Germinal center (tissue), 1 donor: ENCODE data around the gene MASP1.

ENCODE experiments used
- DNase-seq: peaks from one replicate; pipeline ENCODE4 v3.0.0; 2012; ENCODE audit warnings: mixed read lengths, low spot score

The MASP1 gene, protein sequence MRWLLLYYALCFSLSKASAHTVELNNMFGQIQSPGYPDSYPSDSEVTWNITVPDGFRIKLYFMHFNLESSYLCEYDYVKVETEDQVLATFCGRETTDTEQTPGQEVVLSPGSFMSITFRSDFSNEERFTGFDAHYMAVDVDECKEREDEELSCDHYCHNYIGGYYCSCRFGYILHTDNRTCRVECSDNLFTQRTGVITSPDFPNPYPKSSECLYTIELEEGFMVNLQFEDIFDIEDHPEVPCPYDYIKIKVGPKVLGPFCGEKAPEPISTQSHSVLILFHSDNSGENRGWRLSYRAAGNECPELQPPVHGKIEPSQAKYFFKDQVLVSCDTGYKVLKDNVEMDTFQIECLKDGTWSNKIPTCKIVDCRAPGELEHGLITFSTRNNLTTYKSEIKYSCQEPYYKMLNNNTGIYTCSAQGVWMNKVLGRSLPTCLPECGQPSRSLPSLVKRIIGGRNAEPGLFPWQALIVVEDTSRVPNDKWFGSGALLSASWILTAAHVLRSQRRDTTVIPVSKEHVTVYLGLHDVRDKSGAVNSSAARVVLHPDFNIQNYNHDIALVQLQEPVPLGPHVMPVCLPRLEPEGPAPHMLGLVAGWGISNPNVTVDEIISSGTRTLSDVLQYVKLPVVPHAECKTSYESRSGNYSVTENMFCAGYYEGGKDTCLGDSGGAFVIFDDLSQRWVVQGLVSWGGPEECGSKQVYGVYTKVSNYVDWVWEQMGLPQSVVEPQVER

DNA sequence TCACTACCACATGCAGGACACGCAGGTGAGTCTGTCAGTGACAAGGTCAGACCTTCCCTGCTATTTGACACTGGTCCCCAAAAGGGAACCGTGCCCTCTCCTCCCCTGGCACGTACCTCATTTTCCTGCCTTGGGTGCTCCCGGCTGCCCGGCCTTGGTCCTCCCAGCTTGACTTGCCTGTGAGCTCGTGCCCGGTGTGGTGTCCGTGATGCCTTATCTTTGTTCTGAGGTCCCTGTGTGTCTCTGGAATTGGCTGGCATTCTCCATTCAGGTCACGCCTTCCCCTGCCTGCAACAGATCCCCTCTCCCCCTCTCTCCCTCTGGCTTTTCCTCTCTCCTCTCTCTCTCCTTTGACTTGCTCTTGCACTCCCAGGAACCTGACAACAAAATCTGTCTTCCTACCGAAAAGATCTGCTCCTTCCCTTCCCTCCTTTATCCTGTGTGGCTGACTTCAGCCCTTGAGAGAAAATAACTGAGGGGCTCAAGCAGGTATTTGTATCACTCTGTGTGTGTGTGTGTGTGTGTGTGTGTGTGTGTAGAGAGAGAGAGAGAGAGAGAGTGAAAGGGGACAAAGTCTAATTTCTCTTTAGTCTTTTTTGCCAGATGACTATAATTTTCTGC, at the start of gene MASP1:
Gene MASP1, minus strand, starts transcription at position 226 of the 621 bp plus-strand sequence. Its CDS starts 105 bp downstream, at position 121.
- DNase-seq: no peak

DNA sequence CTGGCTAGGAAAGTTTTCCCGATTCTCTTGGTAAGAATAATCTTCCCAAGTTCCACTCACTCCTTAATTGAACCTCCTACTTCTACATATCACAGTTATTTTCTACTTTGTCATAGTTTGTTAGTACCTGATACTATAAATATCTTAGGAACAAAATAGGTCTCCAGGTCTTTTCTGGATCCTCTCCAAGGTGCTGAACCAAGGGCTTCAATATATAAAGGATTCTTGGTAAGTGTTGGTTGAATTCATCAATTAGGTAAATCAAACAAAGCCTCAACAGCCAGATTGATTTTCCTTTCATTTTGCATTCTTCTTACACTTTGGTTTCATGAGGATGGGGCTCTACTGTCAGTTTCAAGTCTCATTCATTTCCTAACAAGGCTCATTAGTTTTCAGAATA, 49.0 kb upstream of the MASP1 start:
- DNase-seq: no peak

DNA sequence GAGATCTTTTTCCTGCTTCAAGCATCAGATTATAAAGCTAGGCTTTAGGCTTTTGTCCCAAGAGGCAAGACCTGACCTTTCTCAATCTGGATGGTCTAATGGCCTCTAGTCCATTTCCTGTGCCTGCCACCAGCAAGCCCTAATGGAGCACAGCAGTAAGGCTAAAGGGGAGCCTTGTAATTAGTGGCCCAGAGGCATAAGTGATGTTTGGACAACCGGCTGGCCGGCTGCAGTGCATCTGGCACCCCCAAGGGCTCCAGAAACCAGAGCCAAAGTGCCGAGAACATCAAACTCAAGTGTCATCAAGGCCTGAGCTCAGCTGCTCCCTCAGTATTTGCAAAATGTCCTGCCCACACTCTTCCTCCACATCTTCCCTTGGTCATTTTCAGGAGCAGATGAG, 44.8 kb upstream of the MASP1 start:
- DNase-seq: no peak

DNA sequence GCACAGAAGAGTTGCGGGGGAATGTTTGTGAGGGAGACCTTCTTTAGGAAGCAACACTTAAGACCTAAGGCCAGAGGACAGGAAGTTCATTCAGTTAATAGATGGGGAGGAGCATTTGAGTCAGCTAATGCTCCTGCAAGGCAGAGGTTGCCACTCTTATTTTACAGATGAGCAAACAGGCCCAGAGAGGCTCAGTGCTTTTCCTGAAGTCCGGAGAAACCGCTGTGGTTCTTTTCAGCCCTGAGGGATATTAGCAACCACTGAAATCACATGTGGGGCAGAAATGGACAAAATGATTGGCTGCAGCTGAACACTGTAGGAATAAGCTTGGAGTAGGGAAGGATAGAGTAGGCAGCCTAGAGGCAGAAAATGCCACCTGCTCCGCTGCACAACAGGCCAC, 43.4 kb upstream of the MASP1 start:
- no peak for DNase-seq

DNA sequence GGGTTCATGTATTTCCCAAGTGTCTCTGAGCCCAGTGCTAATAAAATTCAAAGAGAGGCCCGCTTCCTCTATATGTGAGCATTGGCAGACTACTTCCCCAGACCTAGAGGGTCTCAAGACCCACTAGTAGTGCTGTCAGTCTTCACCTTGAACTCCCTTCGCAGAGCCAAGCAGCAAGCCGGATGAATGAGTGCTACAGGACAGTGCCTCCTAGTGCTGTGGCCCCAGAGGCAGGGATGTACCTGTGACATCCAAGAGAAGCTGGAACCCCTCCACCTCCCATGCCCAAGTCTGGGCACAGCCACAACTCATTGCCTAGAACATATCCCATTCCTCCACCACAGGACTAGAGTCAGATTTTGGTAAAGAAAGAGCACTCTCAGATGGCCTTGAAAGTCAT, 37.2 kb upstream of the MASP1 start:
- no peak for DNase-seq

DNA sequence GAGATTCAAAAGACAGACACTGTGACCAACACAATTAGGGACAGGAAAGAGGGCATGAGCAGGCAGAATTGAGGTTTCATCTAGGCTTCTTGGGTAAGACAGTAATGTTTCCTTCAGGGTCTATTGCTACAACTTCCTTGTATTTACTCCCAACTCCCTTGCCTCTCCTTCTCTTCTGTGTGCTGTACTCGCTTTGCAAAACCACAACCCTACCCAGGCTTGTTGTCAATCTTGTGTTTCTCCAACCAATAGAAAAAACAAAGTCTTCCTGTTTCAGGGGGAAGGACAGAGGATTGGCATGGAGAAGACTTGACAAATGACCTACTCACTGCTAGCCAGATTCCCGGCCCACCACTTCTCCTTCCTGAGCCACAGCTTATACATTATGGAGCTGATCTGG, 36.3 kb upstream of the MASP1 start:
- no peak for DNase-seq

DNA sequence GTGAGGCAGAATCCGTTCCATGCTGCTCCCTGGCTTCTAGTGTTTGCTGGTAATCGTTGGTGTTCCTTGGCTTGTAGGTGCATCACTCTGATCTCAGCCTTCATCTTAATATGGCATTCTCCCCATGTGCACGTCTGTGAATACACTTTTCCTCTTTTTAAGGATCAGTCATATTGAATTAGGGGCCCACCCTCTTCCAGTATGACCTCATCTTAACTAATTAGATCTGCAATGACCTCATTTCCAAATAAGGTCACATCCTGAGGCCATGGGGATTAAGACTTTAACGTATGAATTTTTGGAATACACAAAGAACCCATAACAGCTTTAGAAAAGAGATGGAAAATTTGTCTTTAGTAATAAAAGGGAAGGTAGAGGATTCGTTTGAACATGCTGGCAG, 34.1 kb upstream of the MASP1 start:
- no peak for DNase-seq

DNA sequence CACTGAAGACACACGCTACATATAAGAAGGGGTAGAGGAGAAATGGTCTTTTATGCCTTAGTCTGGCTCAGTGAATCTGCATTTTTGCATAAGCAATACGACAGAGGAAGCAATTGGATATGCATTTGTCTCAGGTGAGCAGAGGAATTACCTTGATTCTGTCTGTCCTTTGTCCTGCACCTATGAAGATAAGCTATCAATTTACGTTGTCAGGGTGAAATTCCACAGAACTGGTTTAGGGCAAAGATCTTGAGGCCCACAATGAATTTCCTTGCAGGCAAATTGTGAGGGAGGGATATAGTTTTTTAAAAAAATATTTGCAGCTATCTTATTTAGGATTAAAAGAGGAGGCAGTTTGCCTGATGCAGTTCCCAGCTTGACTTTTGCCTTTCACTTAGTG, 31.6 kb upstream of the MASP1 start:
- DNase-seq: no peak

DNA sequence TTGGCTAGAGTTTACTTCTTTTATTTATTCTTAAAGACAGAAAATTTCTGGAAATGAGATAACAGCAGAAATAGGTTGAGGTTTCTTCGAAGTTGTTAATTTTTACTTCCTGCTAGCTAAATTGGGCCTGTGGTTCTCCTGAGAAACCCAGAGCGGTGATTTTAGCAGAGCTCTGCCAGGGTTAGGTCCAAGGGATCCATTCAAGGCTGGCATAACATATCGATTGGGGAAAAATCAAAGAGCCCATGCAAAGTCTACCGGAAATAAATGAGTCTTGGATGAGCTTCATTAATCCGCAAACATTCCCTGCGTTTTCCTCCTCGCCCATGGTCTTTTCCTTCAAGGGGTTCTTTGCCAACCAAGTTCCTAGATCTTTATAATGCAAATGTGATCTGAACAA, 30.8 kb upstream of the MASP1 start:
- DNase-seq: no peak

DNA sequence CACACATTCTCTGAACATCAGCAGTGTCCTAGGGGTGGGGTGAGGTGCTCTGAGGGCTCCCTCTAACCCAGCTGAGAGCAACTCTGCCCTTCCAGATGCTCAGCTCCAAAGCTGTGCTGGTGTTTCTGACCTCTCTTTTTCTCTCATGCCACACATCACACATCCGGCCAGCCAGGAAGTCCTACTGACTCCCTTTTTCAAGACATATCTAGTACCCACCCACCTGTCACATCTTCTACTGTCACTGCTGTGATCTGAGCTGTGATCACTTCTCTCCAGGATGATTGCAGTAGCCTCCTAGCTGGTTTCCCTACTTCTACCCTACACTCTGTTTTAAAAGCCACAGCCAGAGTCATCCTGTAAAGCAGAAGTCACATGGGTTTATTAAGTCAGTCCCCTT, 30.2 kb upstream of the MASP1 start:
- DNase-seq: no peak

DNA sequence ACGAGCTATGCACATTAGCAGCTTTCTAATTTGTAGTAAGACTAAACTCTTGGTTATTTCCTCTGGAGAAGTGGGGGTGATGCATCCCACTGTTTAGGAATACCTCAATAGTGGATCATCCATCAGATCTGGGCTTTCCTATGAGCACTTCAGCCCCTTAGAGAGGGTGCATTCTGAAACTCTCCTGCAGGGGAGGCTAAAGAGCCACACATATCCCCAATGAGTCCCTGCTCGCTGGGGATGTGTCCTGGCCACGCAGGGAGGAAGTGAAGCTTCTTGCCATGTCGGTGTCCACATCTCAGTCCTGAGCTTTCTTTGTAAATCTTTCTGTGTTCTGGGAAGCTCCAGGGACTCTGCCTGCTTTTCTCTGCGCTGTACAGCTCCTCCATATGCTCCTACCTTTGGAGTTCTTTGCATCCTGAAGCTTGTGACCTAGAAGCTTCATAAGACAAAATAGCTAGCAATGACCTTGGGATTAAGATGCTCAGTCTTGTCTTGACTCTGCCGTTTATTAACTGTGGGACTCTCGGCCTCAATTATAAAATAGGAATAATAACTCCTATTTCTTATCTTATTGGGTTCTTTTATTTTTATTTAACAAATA, 28.3 kb upstream of the MASP1 start:
- peak; percentile 64 for DNase-seq

DNA sequence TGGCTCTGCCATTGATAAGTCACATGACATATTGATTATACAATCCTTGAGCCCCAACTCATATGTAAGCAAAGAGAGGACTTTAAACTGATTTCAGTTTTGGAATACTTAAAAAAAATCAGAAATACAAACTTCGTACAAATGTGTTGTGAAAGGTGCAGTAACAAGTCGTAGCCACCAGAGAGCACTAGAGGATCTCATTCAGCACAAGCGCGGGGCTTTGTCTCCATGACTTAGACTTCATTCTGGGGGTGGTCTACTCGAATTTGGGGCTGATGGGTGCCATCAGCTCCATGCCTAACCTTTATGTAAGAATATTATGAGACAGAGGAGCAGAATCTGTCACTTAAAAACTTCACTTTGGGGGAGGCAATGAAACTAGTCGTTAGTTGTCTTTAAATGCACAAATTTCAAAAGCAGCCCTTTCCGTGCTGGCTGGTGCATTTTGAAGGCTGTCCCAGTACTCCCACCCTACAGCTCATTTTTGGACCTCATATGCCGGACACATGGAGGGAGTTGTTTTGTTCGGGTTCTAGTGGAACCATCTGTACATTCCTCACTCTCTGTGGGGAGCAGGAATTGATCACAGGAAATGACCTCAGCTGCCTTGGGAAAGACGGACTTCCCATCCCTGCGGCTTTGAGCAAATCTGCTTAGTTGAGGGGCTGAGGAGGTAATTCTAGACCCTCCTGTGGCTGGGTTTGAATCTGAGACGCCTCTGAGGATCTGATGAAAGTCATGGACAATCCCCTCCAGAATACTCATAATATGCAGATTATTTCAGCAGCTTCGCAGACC, 27.5 kb upstream of the MASP1 start:
- DNase-seq: peak; percentile 52

DNA sequence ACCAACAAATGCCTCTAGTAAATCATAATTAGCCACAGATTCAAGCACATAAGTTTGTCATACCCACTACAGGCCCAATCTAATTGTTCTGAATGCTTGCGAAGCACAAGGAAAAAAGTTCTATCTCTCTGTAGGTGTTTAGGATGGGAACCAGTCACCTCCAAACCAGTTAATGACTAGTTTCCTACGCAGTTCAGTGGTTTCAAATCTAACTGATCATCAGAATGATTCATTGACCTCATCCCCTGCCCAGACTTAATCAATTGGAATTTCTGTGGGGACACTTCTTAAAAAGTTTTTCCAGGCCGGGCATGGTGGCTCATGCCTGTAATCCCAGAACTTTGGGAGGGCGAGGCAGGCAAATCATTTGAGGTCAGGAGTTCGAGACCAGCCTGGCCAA, 24.3 kb upstream of the MASP1 start:
- no peak for DNase-seq

DNA sequence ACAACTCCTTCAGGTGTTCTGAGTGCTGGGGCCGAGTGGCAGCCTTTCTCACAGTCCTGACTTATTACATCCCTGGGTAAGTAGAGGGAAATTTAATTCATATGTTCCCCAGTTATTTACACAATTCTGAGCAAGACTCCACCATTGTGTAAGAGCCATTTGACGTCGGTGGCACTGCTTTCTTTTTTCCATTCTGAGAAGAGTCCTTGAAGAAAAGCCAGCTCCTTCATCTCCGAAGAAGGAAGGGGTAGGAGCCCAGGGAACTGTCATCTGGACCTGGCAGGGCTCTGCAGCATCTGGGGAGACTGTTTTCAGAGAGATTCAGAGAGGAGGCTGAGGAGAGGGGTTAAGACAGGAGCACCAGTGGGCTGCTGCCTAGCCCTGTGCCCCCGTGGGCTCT, 22.6 kb upstream of the MASP1 start:
- no peak for DNase-seq

DNA sequence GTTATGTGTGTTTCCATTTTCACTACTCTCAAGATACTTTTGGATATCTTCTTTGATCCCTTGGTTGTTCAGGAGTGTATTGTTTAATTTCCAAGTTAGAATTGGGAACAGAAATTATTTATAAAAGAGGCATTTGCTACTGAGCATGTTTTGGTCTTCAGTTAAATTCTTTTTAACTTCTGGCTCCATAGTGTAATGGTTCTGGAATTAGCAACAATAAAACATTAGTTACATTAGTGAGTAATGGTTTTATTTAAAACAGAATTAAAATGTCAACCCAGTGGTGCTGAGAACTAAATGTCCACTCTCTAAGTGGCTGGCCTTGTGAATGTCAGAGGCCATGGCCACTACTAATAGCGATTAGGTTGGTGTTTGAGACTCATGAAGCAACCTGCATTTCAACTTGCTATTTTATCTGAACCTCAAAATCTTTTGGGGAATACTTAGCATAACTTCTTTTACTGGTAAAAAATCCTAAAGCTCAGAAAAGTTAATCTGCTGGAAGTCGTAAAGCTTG, 19.5 kb upstream of the MASP1 start:
- no peak for DNase-seq

DNA sequence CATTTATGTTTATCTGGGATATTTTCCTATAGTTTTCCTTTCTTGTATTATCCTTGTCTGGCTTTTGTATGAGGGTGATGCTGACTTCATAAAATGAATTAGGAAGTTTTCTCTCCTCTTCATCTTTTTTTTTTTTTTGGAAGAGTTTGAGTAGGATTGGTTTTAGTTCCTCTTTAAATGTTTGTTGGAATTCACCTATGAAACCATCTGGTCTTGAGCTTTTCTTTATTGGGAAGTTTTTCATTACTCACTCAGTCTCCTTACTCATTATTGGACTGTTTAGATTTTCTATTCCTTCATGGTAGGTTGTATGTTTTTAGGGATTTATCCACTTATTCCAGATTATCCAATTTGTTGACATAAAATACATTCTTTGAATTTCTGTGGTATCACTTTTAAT, 18.7 kb upstream of the MASP1 start:
- no peak for DNase-seq

DNA sequence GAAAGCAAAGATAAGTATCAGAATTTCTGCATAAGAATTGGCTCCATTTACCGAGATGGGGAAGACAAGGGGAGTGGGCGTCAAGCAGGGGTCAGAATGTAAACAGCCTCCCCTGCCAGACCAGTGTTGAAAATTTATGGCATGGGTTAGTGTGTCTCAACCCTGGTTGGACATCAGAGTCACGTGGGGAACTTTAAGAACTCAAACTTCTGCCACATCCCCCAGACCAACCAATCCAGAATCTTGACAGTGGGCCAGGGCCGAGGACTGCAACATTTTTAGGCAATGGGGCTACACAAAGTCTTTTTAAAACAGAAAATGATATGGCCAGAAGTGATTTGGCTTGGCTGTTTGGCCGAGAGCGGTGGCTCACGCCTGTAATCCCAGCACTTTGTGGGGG, 14.3 kb upstream of the MASP1 start:
- no peak for DNase-seq

DNA sequence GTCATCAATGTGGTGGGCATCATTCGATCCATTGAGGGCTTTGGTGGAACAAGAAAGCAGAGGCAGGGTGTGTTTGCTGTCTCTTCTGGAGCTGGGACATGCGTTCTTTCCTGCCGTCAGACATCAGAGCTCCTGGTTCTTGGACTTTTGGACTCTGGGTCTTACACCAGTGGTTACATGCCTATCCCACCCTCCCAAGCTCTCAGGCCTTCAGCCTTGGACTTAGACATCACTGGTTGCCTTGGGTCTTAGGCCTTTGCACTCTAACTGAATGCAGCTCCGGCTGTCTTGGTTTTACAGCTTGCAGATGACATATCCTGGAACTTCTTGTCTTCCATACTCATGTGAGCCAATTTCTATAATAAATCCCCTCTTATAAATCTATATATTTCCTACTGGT, 8.1 kb upstream of the MASP1 start:
- no peak for DNase-seq

DNA sequence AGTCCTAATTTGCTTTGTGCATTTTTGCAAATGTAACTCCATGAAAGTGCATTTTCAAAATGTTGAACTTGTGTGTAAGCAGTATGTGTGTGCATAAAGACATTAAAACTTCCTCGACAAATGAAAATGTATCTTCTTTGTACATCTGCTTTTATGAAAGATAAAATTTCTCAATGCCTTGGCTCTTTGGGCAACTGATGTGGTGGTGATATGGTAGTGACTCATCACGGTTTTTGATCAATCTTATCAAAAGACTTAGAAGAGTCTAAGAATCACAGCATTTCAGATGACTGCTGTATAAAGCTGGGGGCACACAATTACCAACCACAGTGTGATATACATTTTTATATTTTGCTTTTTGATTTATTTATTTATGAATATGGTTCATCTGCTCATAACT, 5.4 kb upstream of the MASP1 start:
- no peak for DNase-seq

DNA sequence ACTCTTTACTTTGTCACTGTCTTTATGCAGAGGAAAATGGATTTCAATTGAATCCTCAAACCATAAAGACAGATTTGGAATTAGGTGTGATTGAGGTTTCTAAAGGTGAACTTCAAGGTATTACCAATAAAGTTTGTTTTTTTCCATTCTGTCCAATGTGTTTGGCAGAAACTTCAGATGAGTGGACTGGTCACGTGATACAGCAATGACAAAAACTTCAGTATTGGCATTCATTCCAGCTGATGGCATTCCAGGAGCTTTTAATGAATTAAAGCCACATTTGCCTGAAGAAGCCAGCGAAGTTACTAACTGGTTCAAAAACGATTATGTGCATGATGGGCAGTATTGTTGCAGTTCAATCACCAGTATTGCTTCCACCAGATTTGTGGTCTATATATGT, 4.5 kb upstream of the MASP1 start:
- DNase-seq: no peak

DNA sequence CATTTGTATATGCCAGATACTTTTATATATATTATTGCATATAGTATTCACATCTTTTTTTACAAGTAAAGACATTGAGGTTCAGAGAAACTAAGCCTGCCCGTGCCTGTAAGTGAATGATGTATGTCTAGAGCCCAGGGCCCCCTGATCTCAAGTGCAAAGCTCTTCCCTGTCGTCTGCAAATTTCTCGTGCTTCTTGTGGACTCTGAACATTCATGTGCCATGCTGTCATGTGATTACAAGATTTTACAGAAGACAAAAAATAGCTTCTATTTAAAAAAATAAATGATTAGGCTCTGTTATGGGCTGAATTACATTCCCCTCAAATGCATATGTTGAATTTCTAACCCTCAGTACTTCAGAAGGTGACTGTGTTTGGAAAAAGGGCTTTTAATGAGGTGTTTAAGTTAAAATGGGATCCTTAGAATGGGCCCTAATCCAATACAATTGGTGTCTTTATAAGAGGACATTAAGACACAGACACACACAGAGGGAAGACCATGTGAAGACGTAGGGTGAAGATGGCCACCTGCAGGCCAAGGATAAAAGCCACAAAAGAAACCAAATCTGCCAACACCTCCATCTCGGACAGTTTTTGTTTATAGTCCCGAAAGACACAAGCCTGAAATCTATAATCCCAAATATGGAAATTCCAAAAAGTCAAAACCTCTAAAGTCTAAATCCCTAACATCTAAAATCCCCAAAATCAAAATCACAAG, 3.9 kb upstream of the MASP1 start:
- DNase-seq: no peak
